Naive thymus-derived CD8-positive, alpha-beta T cell (primary cell): ENCODE measurements around the gene MTCH2. TPM values are rescaled to one million over a fixed set of nuclear protein-coding genes. Genes with fewer than 3 reads are reported as not detected.

Experiments
- ATAC-seq, 2 donors: fragments of 150-1000 bp; cut with Tn5 transposase in 1 of 2; sonication (Bioruptor Pico), chemical (Tn5 transposase) in 1 of 2; 1 replicate in 1 of 2; 2 replicates in 1 of 2; pipeline ENCODE4 v1.10.0; 2021; ENCODE audit warnings: mild to moderate bottlenecking in 2 of 2, moderate library complexity in 2 of 2
- POLR2A ChIA-PET: fragments of 350-600 bp; sonication (Branson Sonifier 250); formaldehyde crosslinking; loops from one replicate; lab custom pipeline; 2021; ENCODE audit warnings: antibody characterized with exemption; lab: Charles Lee
- DNase-seq, 10 donors: peaks; one replicate each; pipeline versions ENCODE4 v3.0.0 to v3.0.0-alpha.2; 2020 to 2022
- H3K27ac Mint-ChIP-seq, 10 donors: one replicate each; pipeline ENCODE4 v1.8.0; 2020 to 2022; ENCODE audit warnings: mild to moderate bottlenecking in 10 of 10, mixed read lengths in 10 of 10, moderate library complexity in 4 of 10, inconsistent platforms in 1 of 10
- H3K27me3 Mint-ChIP-seq, 5 donors: one replicate each; pipeline ENCODE4 v1.8.0; 2021 to 2022; ENCODE audit warnings: mixed read lengths in 5 of 5
- H3K36me3 Mint-ChIP-seq, 3 donors: one replicate each; pipeline ENCODE4 v1.8.0; 2020 to 2022; ENCODE audit warnings: mixed read lengths in 3 of 3, mild to moderate bottlenecking in 2 of 3, inconsistent platforms in 1 of 3
- H3K4me1 Mint-ChIP-seq, 4 donors: one replicate each; pipeline ENCODE4 v1.8.0; 2021 to 2022; ENCODE audit warnings: mixed read lengths in 4 of 4
- H3K4me3 Mint-ChIP-seq, 10 donors: one replicate each; pipeline ENCODE4 v1.8.0; 2020 to 2022; ENCODE audit warnings: mild to moderate bottlenecking in 10 of 10, mixed read lengths in 10 of 10, moderate library complexity in 6 of 10, inconsistent platforms in 1 of 10
- H3K9me3 Mint-ChIP-seq, 9 donors: one replicate each; pipeline ENCODE4 v1.8.0; 2020 to 2022; ENCODE audit warnings: mixed read lengths in 9 of 9, mild to moderate bottlenecking in 3 of 9, inconsistent platforms in 1 of 9, moderate library complexity in 1 of 9
- polyA plus RNA-seq, 3 donors: library from polyadenylated mRNA; unstranded; fragments of 300-500 nt; fragmentation: Illumina TruSeq; gene quantifications; one replicate each; pipeline ENCODE4 v1.2.3, GENCODE V29; 2021
- total RNA-seq, 8 experiments: library from RNA in 2 of 8; stranded (reverse) in 2 of 8; gene quantifications; one replicate each; pipeline ENCODE4 v1.2.3 and lab custom pipeline; 2021 to 2026

MTCH2 gene
- total and polyA plus RNA-seq, 5 experiments from 2014 or later: 21.7 to 67.0 (median 54.2) TPM

DNA sequence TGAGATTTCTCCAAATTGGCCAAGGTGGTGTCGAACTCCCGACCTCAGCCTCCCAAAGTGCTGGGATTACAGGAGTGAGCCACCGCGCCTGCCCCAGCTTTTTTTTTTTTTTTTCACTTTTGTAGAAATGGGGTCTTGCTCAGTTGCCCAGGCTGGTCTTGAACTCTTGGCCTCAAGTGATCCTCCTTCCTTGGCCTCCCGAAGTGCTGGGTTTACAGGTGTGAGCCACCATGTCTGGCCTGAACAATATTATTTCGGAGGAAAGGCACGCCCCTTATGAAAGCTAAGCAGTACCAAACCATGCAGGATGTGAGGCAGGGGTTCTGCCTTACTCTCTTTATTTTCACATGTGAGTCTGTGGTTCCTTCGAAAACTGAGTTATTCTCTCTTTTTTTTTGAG is 16.1 kb downstream of the MTCH2 start:
- peaks cover 8 to 86% (median 24%) of the 10 kb centered on the region in 3 donors for H3K36me3 Mint-ChIP-seq
- no peaks in the 10 kb centered on the region for H3K4me1 Mint-ChIP-seq
- H3K27ac Mint-ChIP-seq: no peak overlapping the region
- H3K9me3 Mint-ChIP-seq: no peaks in the 10 kb centered on the region
- ATAC-seq (no peak), DNase-seq (no peak)
- no peaks in the 10 kb centered on the region for H3K27me3 Mint-ChIP-seq
- no peak overlapping the region for H3K4me3 Mint-ChIP-seq
- POLR2A ChIA-PET: interaction anchor here (0.6 kb wide), 1 partner anchor 47 kb away, joined by 3 read pairs; no protein-coding TSS in a partner anchor

DNA sequence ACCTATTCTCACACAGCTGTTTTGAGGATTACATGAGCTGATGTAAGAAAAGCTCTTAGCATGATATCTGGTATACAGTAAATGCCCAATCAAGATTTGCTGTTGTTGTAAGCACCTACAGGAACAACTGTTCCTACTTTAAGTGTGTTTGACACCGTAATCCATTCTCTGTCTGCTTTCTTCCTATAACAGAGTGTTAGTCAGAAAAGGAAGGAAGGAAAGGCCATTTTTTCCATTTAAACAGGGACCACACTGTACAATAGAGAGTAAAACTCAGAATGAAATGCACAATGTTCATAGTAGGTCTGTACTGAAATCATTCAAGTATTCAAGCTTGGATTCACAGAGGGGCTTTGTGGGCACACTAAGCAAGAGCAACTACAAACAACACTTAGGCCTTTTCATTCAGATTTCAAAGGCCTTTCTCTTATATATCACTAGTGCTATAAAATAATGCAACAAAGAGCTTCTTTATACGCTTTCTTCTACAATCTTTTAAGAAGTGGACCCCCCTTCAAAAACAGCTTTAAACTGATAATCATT is 21.5 kb downstream of the MTCH2 start:
- ATAC-seq (no peak), DNase-seq (no peak)
- peaks cover 0 to 4% (median 0%) of the 10 kb centered on the region in 4 donors for H3K4me1 Mint-ChIP-seq
- no peaks in the 10 kb centered on the region for H3K9me3 Mint-ChIP-seq
- POLR2A ChIA-PET: interaction anchor here (0.6 kb wide), 1 partner anchor 38 kb away, joined by 3 read pairs; no protein-coding TSS in a partner anchor
- H3K27ac Mint-ChIP-seq: peak overlapping the region in 1 of 10 donors; percentile 34
- peaks cover 4 to 74% (median 7%) of the 10 kb centered on the region in 3 donors for H3K36me3 Mint-ChIP-seq
- no peak overlapping the region for H3K4me3 Mint-ChIP-seq
- no peaks in the 10 kb centered on the region for H3K27me3 Mint-ChIP-seq

DNA sequence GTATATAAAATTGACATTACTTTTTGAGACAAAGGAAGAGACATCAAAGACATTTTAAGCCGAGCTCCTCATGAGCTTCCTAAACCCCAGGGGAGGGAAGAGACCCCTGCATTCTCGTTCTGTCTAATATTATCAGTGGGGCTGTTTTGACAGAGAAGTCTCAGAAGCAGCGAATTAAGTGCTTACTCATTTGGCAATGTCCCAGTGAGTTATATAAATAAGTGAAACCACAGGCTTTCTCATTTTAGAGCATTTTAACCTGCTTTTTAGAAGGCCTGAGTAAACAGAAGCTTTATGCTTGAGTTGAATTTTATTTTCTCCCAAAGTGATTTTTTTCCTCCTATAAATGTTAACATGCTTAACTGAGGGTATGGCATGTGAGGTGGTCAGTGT is 24.9 kb downstream of the MTCH2 start:
- ATAC-seq (no peak), DNase-seq (no peak)
- Mint-ChIP-seq H3K36me3 (peaks cover 0 to 51% (median 2%) of the 10 kb centered on the region in 3 donors), H3K9me3 (no peaks in the 10 kb centered on the region), H3K4me3 (no peak overlapping the region), H3K27me3 (no peaks in the 10 kb centered on the region), H3K4me1 (peaks cover 0 to 5% (median 0%) of the 10 kb centered on the region in 4 donors), H3K27ac (no peak overlapping the region)
- POLR2A ChIA-PET: no interaction called here

DNA sequence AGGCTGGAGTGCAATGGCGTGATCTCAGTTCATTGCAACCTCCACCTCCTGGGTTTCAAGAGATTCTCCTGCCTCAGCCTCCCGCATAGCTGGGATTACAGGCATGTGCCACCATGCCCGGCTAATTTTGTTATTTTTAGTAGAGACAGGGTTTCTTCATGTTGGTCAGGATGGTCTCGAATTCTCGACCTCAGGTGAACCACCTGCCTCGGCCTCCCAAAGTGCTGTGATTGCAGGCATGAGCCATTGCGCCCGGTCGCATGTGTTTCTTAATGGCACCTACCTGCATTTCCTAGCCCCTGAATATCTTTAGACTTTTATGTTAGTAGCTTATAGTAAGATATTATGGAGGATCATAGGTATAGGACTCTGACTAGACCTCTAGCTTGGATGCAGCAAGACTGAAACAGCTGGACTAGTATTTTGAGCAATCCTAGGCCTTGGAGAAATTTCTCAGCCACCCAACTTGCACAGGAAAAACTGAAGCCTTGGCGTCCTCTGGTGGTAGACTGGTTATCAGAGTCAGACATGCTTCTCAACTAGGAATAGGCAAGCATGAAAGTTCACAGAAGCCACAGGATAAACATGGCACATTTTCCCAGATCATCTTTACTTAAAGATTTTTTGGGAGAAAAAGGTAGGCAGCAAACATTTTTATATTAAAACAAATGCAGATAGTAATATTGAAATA is 25.5 kb downstream of the MTCH2 start:
- Mint-ChIP-seq H3K4me3 (no peak overlapping the region), H3K9me3 (no peaks in the 10 kb centered on the region), H3K36me3 (peaks cover 0 to 46% (median 2%) of the 10 kb centered on the region in 3 donors), H3K27ac (no peak overlapping the region), H3K27me3 (no peaks in the 10 kb centered on the region), H3K4me1 (peaks cover 0 to 5% (median 0%) of the 10 kb centered on the region in 4 donors)
- POLR2A ChIA-PET: interaction anchor here (0.7 to 0.8 kb wide), 2 partner anchors 16 to 347 kb away, joined by 3 to 4 read pairs; partner anchors contain the start of gene MADD
- ATAC-seq: no peak
- DNase-seq: peak in 1 of 10 donors; percentile 6

DNA sequence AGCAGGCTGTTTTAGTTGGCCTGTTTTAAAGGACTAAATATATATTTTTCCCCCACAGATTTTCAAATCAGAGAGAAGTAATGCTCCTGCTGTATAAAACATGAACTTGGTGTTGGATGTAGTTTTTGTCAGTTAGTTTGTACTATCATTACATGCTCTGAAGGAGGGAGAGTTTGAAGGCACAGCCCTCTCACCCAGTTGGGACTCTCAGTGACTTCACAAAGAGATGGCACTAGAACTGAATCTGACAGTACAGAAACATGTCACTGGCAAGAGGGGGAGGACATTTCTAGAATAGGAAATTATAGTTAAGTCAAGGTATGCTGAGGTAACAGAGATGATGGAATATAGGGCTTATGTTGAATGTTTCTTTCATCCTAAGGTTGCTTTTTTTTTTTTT is 27.1 kb downstream of the MTCH2 start:
- H3K36me3 Mint-ChIP-seq: peaks cover 0 to 41% (median 0%) of the 10 kb centered on the region in 3 donors
- DNase-seq: no peak
- no peaks in the 10 kb centered on the region for H3K27me3 Mint-ChIP-seq

DNA sequence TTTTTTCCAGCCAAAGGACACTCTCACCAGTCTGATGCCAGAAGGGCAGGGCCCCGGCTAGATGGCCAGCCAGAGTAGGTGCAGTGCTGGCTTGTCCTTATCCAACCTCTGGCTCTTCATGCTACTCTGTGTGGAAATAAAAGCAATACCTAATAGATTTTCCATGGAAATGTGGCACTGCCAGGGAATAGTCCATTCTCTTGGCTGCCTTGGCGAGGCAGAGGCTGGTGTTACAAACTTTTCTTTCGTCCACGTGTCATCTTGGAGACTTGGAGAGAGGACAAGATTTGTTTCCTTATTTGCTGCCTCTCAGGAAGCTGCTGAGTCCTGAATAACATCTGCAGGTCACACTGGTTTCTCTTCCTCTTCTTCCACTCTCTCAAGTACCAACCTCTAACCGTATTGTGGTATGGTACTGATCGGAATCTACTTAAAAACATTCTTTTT is 31.0 kb downstream of the MTCH2 start:
- ATAC-seq (no peak), DNase-seq (no peak)
- Mint-ChIP-seq H3K4me1 (peaks cover 0 to 12% (median 0%) of the 10 kb centered on the region in 4 donors), H3K27me3 (no peaks in the 10 kb centered on the region), H3K9me3 (no peaks in the 10 kb centered on the region), H3K36me3 (peaks cover 0 to 19% (median 0%) of the 10 kb centered on the region in 3 donors), H3K4me3 (no peak overlapping the region), H3K27ac (peak overlapping the region in 2 of 10 donors; percentile 3 to 13)
- POLR2A ChIA-PET: no interaction called here

More for the DNA sequence above, 27.1 kb downstream of the MTCH2 start:
- Mint-ChIP-seq H3K4me3 (no peak overlapping the region), H3K4me1 (peaks cover 0 to 12% (median 0%) of the 10 kb centered on the region in 4 donors), H3K9me3 (no peaks in the 10 kb centered on the region), H3K27ac (peak overlapping the region in 2 of 10 donors; percentile 25 to 29)
- POLR2A ChIA-PET: interaction anchor here (0.6 kb wide), 1 partner anchor 69 kb away, joined by 6 read pairs; no protein-coding TSS in a partner anchor
- no peak for ATAC-seq

DNA sequence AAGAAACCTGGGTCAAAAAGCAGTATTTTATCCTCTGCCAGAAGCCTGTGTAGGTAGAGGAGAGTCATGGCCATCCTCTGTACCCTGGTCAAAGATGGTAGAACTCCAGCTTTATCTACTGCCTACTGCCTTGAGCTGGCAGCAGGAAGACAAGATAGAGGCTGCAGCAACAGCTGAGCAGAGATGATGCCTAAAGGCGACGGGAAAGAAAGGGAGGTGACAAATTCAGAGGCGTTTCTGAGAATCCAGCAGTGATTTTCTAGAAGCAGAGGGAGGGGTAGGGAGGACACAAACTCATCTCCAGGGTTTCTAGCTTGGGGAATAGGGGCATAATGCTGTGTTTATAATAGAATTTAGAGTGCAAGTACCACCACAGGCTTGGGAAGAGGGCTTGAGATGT is 32.7 kb downstream of the MTCH2 start:
- H3K27me3 Mint-ChIP-seq: no peaks in the 10 kb centered on the region
- DNase-seq: no peak
- no peak overlapping the region for H3K4me3 Mint-ChIP-seq
- no peaks in the 10 kb centered on the region for H3K9me3 Mint-ChIP-seq
- POLR2A ChIA-PET: no interaction called here
- peak overlapping the region in 4 of 10 donors; percentile 38 to 83 (median 46) for H3K27ac Mint-ChIP-seq
- peaks cover 0 to 24% (median 0%) of the 10 kb centered on the region in 3 donors for H3K36me3 Mint-ChIP-seq
- no peak for ATAC-seq
- H3K4me1 Mint-ChIP-seq: peaks cover 0 to 7% (median 0%) of the 10 kb centered on the region in 4 donors

DNA sequence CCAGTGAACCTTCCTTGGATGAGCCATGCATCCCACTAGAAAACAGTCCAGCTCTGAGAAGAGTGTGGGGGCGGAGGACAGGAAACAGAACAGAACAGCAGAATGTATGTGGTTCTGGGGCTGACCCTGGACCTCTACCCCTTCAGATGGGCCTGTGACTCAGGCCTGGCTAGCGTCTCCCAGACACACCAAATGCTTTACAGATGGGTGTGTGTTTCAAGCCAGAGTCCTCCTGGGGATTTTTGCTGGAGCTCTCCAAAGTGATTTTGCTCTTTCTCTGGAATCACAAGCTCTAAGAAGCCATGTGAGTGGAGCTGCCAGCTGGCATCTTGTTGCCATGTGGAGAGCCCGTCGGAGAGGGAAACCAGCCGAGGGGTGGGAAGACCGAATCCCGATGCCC is 35.0 kb downstream of the MTCH2 start:
- Mint-ChIP-seq H3K9me3 (no peaks in the 10 kb centered on the region), H3K4me3 (no peak overlapping the region), H3K4me1 (peaks cover 0 to 7% (median under 1%) of the 10 kb centered on the region in 4 donors), H3K36me3 (peaks cover 0 to 24% (median 0%) of the 10 kb centered on the region in 3 donors), H3K27me3 (no peaks in the 10 kb centered on the region), H3K27ac (no peak overlapping the region)
- no peak for DNase-seq
- no peak for ATAC-seq
- POLR2A ChIA-PET: no interaction called here

DNA sequence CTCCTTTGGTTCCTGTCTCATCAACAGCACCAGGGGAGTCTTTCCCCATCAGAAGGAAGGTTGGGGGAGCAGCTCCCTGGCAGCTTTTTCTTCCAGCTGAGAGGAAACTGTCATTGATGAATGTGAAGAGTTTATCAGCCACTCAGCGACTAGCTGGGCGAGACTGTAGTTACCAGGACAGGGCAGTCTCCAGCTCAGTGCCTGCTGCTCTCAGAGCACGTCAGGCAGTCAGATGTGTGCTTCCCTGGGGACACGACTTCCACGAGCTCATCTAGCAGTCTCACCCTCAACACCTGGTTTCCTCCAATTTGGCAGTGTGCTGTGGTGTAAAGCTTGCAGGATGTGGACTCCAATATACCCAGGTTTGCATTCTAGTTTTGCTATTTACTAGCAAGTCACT is 35.6 kb downstream of the MTCH2 start:
- no peaks in the 10 kb centered on the region for H3K9me3 Mint-ChIP-seq
- ATAC-seq (no peak), DNase-seq (no peak)
- H3K4me3 Mint-ChIP-seq: no peak overlapping the region
- POLR2A ChIA-PET: no interaction called here
- H3K27me3 Mint-ChIP-seq: no peaks in the 10 kb centered on the region
- no peak overlapping the region for H3K27ac Mint-ChIP-seq
- peaks cover 0 to 23% (median 0%) of the 10 kb centered on the region in 3 donors for H3K36me3 Mint-ChIP-seq
- peaks cover 0 to 6% (median under 1%) of the 10 kb centered on the region in 4 donors for H3K4me1 Mint-ChIP-seq

DNA sequence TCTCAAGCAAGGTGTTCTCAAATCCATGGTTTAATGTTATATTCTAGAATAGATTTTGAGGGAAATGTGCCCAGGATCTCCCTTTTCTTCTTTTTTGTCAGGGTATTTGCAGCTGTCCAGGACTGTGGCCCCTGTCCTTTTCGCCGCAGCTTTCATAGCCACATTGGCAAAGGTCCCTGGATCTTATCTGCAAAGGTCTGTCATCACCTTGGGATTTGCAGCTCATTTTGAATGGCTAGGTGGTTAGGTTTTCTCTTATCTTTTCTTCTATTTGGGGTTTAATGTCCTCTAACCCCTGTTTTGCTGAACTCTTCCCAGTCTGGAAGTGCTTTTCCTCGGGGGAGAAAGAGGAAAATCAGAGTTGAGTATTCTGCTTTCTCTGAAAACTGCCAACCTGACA is 36.4 kb downstream of the MTCH2 start:
- H3K4me3 Mint-ChIP-seq: no peak overlapping the region
- peaks cover 0 to 20% (median 0%) of the 10 kb centered on the region in 3 donors for H3K36me3 Mint-ChIP-seq
- no peak for DNase-seq
- POLR2A ChIA-PET: interaction anchor here (0.5 kb wide), 1 partner anchor 56 kb away, joined by 5 read pairs; no protein-coding TSS in a partner anchor
- no peaks in the 10 kb centered on the region for H3K27me3 Mint-ChIP-seq
- H3K9me3 Mint-ChIP-seq: no peaks in the 10 kb centered on the region
- H3K4me1 Mint-ChIP-seq: peaks cover 0 to 2% (median under 1%) of the 10 kb centered on the region in 4 donors
- ATAC-seq: no peak
- H3K27ac Mint-ChIP-seq: no peak overlapping the region

DNA sequence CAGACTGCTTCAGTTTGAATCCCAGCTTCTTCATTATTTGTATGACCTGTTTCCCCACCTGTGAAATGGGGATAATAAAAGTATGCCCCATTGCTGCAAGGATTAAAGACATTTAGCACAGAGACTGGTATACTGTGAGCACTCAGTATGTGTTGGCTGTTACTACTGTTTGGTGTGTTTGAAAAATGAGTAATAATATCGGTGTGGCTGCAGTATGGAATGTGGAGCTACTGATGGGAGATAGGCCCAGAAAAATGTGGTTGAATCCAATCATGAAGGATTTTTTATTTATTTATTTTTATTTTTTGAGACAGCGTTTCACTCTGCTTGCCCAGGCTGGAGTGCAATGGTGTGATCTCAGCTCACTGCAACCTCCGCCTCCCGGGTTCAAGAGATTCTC is 39.1 kb downstream of the MTCH2 start:
- Mint-ChIP-seq H3K27me3 (no peaks in the 10 kb centered on the region), H3K36me3 (peaks cover 0 to 16% (median 0%) of the 10 kb centered on the region in 3 donors), H3K4me3 (no peak overlapping the region), H3K9me3 (no peaks in the 10 kb centered on the region), H3K4me1 (peaks cover 0 to 5% (median under 1%) of the 10 kb centered on the region in 4 donors), H3K27ac (no peak overlapping the region)
- DNase-seq (no peak), ATAC-seq (no peak)
- POLR2A ChIA-PET: no interaction called here

DNA sequence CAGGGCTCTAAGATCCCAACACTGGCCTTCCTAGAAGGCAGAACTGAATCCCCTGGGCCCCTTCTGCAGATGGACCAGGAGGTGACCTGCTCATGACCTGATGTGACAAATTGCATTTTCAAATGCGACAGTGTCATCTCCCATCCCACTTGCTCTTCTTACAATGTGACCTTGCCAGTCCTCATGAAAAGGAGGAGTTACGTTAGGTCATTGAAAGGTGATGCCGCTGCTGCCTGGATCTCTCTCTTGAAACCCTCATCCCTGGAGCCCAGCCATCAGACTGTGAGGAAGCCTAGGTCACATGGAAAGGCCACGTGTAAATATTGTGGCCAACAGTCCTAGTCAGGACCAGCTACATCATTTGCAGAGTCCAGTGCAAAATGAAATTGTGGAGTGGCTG is 42.5 kb downstream of the MTCH2 start:
- POLR2A ChIA-PET: no interaction called here
- Mint-ChIP-seq H3K4me1 (peaks cover 0 to 5% (median 2%) of the 10 kb centered on the region in 4 donors), H3K27me3 (peaks cover 2 to 10% (median 8%) of the 10 kb centered on the region in 5 donors), H3K9me3 (no peaks in the 10 kb centered on the region), H3K4me3 (no peak overlapping the region), H3K27ac (peak overlapping the region in 1 of 10 donors; percentile 62), H3K36me3 (peaks cover 0 to 3% (median 0%) of the 10 kb centered on the region in 3 donors)
- DNase-seq: no peak
- ATAC-seq: no peak

DNA sequence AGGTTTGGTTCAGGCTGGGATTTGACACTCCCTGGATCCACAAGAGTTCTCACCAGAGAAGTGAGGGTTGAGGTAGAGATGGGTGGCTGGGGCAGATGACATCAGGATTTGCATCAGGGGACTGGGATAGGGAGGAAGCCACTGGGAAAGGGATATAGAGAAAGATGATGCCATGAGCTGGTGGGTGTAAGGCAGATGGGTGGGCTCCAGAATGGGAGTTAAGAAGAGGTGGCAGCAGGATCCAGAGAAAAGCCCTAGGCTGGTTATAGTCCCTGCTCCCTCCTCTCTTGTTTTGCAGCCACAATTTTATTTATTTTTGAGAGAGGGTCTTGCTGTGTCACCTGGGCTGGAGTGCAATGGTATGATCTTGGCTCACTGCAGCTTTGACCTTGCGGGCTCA is 46.4 kb downstream of the MTCH2 start:
- Mint-ChIP-seq H3K9me3 (no peaks in the 10 kb centered on the region), H3K27ac (no peak overlapping the region), H3K36me3 (peaks cover 0 to 5% (median 0%) of the 10 kb centered on the region in 3 donors), H3K4me1 (peaks cover 9 to 25% (median 13%) of the 10 kb centered on the region in 4 donors), H3K27me3 (peaks cover 13 to 45% (median 31%) of the 10 kb centered on the region in 5 donors), H3K4me3 (no peak overlapping the region)
- no peak for DNase-seq
- ATAC-seq: no peak
- POLR2A ChIA-PET: interaction anchor here (1.2 kb wide), 1 partner anchor 16 kb away, joined by 3 read pairs; no protein-coding TSS in a partner anchor
